ENCODE data around the gene RECQL.

RECQL gene

DNA sequence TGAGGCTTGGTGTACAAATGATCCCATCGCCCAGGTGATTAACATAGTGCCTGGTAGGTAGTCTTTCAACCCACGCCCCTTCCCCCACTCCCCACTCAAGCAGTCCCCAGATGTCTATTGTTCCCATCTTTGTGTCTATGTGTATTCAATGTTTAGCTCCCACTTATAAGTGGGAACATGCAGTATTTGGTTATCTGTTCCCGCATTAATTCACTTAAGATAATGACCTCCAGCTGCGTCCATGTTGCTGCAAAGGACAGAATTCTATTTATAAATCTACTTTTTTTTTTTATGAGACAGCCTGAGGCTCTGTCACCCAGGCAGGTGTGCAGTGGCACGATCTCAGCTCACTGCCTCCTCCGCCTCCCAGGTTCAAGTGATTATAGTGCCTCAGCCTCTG, 40.3 kb upstream of the RECQL start:
- DNase-seq (ENCODE audit: low read depth): no peak
- H3K4me3 ChIP-seq (ENCODE audit: low read length): no peak overlapping the region
- no peak for TF ChIP-seq CTCF (IDR thresholded peaks at IDR 0.05; ENCODE audit: insufficient read depth, low read depth, low read length, missing control alignments)

- no peak overlapping the region for H3K4me3 ChIP-seq (ENCODE audit: low read length)
- DNase-seq (ENCODE audit: low read depth): peak; percentile 51
- TF ChIP-seq CTCF (IDR thresholded peaks at IDR 0.05; ENCODE audit: insufficient read depth, low read depth, low read length, missing control alignments): no peak
Measured at GRCh38 chr12:21539797-21540196, 38.4 kb upstream of the RECQL start.

GRCh38 chr12:21538061-21538653, 36.7 kb upstream of the RECQL start:
- no peak overlapping the region for H3K4me3 ChIP-seq (ENCODE audit: low read length)
- DNase-seq (ENCODE audit: low read depth): peak; percentile 14
- TF ChIP-seq CTCF (IDR thresholded peaks at IDR 0.05; ENCODE audit: insufficient read depth, low read depth, low read length, missing control alignments): no peak

GRCh38 chr12:21529456-21529855, 28.0 kb upstream of the RECQL start:
- TF ChIP-seq CTCF (IDR thresholded peaks at IDR 0.05; ENCODE audit: insufficient read depth, low read depth, low read length, missing control alignments): no peak
- no peak overlapping the region for H3K4me3 ChIP-seq (ENCODE audit: low read length)
- DNase-seq (ENCODE audit: low read depth): no peak

- no peak for DNase-seq (ENCODE audit: low read depth)
- H3K4me3 ChIP-seq (ENCODE audit: low read length): no peak overlapping the region
- TF ChIP-seq CTCF (IDR thresholded peaks at IDR 0.05; ENCODE audit: insufficient read depth, low read depth, low read length, missing control alignments): no peak
Measured at GRCh38 chr12:21528953-21529352, 27.5 kb upstream of the RECQL start.

DNA sequence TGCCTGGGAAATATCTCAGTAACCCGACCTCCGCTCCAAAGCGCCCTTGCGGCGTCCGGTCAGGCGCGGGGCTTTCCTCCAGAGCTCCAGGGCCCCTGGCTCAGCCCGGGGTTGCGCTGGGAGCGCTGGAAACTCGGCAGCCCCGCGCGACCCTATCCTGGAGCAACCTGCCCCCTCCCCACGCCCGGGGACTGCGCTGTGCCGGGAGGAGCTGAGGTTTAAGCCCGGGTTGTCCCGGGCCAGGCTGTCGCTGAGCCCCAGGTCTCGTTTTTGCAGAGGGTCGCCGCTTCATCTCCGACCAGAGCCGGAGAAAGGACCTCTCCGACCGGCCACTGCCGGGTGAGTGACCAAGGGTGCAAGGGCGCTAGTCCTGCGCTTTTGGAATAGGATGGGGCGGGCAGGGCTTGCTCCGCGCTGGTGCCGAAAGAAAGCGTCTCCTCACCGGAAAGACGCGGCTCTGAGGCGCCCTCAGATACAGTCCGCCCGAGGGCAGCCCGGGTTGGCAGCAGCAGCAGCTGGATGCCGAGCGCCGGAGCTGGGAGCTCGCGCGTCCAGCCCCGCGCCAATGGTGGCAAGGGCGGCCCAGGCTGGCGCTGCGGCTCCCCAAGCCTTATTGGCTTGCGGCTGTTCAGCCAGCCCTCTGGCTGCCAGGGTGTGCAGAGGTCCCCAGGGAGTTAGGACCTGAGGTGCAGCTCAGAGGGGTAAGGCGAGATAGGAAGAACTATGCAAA, 26.2 kb upstream of the RECQL start:
- DNase-seq (ENCODE audit: low read depth): peak; percentile 80

More for the DNA sequence above, 26.2 kb upstream of the RECQL start:
- peak overlapping the region; percentile 63 for H3K4me3 ChIP-seq (ENCODE audit: low read length)
- TF ChIP-seq CTCF (IDR thresholded peaks at IDR 0.05; ENCODE audit: insufficient read depth, low read depth, low read length, missing control alignments): no peak

Measured in epithelial cell of esophagus (primary cell).